GM21447 (cell line): ENCODE results near the gene OBSL1.

ENCODE experiments used
- ATAC-seq: cut with Tn5 transposase; IDR thresholded peaks from one replicate; pipeline ENCODE4 v1.9.1; 2021; ENCODE audit not compliant: unreplicated experiment

Gene OBSL1

DNA sequence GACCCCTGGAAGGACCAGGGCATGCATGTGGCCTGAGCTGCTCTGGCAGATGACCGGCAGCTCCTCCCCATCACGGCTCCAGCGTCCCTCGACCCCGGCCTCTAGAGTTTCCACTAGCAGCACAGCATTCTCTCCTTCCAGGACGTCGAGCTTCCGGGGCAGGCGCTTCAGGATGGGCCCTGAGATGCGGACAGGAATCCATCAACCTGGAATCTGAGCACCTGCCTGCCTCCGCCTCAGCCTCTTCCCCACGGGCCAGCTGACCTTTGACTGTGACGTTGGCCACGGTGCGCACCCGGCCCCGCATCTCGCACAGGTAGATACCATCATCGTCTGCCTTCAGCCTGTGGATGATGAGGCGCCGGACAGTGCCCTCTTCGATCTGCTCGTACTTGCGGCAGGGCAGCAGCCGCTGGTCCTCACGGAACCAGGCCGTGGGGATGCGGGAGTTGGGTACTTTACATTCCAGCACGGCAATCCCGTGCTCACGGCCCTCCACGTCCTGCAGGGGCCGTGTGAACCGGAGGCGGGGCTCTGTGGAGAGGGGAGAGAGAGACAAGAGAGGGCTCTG is 3.5 kb downstream of the OBSL1 start:
- ATAC-seq, result no peak

DNA sequence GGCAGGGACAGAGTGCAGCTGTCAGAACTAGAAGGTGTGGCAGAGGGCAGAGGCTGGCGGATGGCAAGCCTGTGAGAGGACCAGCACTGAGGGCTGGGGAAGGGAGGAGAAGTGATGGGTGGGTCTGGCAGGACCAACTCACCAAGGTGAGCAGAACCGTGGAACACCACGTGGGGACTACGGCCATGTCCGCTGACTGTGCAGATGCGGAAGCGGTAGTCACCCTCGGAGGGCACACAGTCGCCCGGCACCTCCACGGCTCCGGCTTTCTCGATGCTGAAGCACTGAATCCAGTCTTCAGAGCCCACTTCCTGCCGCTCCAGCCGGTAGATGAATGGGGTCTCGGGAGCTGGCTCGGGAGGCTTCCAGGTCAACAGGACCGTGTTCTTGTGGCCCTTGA is 4.2 kb downstream of the OBSL1 start:
- no peak for ATAC-seq

DNA sequence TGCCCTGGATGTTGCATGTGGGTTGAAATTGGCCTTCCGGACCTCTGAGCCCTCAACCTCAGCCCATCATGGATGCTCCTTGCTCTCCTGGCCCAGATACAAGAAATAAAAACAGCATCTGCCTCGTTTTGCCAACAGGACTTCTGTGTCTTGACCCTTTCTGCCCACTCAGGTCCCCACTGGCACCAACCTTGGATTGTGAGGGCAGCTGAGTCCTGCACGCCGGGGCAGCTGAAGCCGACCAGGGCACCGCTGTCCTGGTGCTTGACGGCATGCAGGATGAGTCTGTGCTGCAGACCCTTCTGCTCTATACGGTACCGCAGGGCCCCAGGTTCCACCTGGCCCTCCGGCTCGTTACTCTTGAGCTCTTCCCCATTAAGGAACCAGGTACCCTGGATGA is 4.7 kb downstream of the OBSL1 start:
- ATAC-seq, result no peak

DNA sequence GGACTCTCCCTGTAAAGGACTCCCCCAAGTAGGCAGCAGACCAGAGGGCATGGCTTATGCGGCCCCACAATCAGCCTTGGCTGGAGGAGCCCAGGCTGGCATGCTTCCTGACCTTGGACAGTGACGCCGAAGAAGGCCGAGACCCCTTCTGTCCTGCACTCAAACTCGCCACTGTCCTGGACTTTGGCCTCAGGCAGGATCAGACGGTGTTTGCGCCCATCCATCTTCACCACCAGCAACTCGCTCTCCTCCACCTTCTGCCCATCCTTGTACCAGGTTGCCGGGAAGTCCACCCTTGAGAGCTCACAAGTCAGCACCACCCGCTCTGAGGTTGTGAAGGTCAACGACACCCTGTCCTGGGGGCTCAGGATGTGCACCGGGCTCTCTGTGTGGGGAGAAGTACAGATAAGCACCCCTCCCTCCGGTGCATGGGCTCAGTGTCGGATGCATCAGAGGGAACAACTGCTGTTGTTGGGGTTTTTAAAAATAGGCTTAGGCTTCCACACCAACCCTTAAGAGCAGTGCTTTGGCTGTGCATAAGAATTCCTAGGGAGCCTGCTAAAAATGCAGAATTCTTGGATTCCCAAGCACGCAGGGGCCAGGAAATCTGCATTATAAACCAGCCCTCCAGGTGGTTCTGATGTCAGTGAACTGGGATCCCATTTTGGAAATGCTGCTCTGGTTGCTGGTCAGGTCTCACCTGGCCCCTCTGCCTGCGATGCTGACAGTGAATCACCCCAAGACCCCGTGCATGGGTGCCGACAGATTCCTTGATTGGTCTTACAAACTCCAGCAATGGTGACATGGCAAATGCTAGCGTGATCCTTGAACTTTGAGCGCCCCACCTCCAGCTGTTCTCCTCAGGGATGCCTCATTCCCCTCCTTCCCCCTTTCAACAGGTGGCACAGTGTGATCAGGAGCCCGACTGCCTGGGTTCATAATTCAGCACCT is 5.9 kb downstream of the OBSL1 start:
- no peak for ATAC-seq

DNA sequence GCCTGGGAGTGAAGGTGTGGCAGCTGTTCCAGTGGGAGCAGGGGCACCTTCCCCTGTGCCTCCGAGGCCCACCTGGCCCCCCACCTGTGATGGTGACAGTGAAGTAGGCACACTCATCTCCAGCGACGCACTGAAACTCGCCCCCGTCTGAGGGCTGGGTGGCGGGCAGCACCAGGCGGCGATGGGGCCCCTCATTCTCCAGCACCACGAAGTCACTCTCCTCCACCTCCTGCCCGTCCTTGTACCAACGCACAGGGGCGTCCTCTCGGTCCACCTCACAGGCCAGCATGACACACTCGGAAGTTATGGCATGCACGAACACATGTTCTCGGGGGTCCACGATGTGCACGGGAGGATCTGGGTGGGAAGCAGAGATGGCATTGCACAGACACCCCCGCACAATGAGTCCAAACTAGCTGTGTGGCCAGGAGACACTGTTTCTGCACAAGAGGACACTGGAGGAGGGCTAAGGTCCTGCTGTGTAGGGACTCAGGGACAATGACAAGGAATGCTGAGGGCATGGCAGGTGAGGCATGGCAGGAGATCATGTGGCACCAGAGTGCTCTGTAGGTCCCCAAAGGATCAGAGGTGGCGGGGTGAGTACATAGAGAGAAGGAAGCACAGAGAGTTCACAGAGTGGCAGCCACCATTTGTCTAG is 7.9 kb downstream of the OBSL1 start:
- no peak for ATAC-seq

DNA sequence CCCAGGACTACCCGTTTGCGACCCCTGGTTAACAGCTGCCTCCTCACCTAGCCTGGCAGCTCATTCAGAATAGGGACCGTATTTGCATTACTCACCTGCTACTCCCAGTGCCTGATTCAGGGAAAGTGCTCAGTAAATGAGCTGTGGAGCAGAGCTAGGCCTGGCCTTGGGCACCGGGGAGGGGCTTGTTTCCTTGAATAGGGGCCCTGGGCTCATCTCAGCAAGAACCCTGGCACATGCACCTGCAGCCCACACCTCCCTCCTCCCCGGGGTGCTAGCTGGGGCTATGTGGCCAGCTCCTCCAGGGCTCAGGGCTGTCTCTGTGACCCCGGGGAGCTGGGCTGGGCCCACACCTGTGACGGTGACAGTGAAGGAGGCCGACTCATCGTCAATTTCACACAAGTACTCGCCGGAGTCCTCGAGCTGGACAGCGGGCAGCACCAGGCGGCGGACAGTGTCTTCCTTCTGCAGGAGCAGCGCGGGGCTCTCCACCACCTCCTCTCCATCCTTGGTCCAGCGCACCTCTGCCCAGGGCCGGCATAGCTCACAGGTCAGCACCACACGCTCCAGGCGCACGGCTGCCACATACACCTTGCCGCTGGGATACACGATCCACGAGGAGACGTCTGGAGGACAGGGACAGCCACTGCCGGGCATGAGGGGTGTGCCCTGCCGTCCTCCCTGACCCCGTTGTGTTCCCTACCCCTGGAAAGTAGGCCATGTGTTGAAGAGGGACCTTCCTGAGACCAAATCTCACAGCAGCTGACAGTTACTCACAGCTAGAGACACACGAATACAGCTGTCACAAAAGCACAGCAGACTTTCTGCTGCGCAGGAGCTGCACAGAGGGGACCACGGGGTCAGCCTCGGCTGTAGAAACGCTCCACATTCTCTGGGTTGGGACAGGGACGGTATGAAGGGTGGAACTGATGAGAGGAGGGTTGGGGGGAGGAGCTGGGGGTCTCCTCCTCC is 9.0 kb downstream of the OBSL1 start:
- ATAC-seq, result no peak

DNA sequence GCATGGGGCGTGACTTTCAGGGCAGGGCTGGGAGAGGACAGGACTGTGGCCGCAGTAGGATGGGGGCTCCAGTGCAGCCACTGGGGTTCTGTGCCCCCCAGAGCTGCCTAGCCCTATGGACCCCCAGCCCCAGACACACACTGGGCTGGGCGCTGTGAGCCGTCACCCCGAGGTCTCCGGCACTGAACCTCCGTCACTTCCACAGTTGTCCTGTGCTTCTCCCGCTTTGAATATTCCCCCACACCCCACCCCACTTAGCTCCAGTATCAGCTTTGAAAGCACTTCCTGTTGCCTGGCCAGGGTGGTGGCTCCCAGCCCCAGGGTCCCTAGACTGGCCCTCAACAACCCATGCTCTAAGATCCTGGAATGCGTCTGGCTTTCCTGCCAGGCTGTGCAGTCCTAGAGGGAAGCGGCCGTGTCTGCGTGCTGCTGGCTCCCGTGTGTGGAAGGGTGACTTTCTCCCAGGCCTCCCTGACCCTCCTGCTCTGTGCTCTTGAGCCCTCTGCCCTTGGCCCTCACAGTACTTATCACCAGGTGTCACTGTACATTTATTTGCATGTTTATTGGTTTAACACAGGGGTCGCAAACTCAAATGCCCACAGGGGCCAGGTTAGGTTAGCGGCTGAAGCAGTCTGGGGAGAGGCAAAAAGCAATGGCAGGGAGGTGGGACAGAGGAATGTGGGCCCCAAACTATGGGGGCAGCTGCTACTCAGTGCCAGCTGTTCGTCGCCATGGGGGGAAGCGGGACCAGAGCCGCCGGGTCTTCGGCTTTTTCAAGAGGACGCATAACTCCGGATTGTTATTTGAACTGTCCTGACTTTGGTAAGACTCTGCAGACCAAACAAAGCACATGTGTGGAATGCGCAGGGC is 9.9 kb downstream of the OBSL1 start:
- no peak for ATAC-seq

DNA sequence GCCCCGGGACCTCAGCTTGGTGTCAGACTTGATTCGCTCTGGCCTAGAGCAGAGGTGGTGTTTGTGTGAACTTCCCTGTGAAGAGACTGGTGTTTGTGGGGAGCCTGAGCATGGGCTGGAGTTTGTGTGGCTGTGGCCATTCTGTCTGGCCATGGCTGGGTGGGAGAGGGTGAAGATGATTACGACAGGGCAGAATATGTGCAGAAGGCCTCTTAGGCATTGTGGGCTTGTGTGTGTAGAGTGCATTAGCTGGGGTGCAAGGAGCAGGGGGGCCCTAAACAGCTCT is 10.5 kb downstream of the OBSL1 start:
- no peak for ATAC-seq

DNA sequence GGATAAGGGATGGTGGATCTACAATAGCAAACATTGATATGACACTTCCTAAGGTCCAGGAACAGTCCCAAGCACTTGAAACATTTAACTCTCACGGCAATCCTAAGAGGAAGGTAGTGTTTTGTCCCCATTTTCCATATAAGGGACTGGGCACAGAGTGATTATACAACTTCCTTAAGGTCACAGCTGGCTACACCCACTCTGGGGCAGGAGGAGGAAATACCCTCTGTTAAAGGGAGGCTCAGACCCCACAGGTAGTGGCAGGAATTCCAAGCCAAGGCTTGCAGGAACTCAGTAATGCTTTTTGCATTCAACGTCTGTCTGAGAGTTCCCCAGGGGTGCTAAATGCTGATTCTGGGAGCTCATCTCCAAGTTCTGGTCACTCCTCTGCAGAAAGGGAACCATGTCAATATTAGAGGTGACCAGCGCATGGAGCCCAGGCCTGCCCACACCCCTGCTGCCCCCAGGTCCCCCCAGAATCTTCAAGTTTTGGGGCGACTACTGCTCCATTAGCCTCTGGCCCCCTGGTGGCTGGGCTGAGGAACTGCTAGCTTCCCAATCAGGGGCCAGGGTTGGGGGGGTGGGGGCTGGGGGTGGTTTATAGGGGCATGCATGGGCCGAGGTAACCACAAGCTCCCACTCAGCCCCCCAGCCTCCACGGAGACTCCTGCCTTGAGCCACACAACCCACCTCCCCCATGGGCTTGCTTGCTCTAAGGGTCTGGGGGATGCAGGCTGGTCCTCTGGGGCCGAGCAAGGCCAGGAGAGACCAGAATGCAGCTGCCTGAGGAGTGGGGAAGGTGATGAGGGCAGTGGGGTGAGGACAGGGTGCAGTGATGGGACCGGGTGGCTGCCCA is 11.1 kb downstream of the OBSL1 start:
- no peak for ATAC-seq

DNA sequence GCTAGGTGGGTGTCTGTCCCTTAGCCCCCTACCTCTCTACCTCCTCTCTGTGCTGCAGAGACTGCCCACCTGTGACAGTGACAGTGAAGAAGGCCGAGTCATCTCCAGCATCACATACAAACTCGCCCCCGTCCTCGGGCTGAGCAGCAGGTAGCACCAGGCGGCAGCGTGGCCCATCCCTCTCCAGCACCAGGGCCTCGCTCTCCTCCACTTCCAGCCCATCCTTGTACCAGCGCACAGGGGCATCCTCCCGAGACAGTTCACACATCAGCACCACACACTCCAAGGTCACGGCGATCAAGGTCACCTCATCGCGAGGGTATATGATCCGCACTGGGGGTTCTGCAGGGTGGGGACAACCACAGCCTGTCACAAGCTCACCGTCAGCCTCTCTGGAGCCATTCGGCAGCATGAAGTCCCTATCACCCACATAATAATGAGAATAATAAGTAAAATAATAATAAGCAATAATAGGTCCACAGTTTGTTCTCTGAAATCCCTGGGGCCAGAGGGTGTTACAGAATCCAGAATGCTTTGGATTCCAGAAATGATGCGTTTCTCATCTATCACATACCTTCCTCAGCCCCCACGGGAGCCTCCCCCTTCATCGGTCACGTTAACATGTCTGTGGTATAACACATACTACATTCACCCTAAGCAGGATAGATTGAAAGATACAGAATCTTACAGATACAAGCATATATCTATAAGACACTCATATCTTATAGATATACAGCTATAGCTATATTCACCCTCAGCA is 12.0 kb downstream of the OBSL1 start:
- ATAC-seq, result no peak

DNA sequence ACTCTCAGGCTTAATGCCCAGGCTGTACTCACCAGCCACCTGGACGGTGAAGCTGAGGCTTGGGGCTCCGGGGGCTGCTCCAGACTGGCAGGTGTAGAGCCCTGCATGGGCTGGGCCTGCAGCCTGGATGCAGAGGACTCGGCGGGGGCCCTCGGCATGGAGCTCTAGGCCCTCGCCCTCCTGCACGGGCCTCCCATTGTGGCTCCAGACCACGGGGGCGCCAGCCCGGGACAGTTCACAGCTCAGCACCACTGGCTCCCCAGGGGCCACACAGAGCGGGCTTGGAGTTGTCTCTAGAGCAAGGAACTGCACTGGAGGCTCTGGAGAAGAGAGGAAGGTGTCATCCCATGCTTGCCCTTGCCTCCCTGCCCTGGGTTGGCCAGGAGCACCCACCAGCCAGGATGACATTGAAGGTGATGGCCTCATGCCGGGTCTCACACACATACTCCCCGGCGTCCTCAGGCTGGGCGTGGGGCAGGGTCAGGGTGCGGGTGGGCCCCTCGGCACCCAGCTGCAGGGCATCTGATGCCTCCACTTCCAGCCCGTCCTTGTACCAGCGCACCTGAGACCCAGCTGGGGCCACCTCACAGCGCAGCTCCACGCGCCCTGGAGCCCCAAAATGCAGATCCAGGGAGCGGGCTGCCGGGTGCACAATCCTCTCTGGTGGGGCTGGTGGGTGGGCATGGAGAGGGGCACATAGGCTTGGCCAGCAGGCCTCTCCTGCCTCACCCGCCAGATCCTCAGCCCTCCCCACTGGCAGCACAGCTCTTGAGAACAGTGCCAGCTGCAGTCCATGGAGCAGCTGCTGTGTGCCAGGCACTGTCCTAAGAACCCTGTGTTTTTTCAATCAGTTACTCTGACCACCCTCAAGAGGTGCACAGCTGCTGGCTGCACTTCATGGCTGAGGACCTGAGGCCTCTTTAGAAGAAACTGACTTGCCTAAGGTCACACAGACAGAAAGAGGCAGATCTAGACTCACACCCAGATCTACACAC is 13.3 kb downstream of the OBSL1 start:
- no peak for ATAC-seq

DNA sequence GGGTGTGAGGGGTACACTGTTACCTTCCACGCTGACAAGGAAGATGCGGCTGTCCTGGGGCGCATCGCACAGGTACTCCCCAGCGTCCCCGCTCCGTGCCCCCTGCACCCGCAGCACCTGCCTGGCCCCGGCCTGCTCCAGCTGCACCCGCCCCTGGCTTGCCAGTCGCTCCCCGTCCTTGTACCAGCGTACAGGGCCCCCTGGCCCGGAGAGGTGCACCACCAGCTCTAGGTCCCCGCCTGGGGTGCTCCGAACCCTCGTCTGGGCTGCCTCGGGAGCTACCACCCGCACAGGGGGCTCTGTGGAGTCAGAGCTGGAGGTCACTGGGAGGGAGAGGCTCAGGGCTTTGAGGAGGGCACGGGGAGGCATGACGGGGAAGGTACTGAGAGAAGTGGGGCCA is 14.0 kb downstream of the OBSL1 start:
- ATAC-seq, result no peak

DNA sequence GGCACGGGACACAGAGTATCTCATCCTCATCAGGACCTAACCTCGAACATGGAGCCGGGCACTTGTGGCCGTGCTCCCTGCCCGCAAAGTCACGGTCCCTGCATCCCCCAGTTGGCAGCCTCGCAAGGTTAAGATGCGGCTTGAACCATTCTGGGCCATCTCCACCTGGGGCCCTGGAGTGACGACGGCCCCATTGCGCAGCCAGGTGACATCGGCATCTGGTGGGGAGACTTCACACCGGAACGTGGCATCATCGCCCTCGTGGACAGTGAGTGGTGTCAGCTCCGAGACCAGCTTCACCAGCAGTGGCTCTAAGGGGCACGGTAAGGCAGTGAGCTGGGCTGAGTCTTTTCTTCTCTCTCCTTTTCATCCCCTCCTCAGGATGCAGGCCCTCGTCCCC is 14.9 kb downstream of the OBSL1 start:
- ATAC-seq, result no peak

DNA sequence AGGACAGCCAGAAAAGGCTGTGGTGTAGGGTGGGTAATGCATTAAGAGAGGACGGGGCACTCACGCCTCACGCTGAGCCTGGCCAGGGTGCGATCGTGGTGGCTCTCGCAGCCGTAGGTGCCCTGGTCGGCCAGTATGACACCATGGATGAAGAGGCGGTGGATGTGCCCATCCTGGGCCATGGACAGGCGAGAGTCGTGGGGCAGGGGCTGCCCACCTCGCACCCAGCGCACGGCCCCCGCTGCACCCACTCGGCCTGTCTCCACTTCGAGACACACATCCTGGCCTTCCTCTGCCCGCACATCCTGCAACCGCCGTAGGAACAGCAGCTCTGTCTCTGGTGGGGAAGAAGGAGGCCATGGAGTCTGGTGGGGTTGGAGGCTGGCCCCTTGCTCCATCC is 15.4 kb downstream of the OBSL1 start:
- ATAC-seq, result no peak

DNA sequence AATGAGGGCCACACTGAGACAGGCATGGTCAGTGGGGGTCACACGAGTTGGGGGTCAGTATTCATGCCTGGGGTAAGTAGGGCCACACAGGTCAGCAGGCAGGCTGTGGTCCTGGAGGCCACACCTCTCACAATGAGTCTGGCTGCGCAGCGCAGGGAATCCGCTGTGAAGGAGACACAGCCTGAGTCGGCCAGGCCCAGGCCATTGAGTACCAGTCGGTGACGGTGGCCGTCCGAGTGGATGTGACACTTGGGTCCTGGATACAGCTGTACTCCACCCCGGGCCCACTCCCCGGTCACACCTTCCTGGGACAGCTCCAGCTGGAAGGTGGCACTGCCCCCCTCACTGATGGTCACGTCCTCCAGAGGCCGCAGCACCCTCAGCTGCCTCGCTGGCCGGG is 17.0 kb downstream of the OBSL1 start:
- no peak for ATAC-seq

DNA sequence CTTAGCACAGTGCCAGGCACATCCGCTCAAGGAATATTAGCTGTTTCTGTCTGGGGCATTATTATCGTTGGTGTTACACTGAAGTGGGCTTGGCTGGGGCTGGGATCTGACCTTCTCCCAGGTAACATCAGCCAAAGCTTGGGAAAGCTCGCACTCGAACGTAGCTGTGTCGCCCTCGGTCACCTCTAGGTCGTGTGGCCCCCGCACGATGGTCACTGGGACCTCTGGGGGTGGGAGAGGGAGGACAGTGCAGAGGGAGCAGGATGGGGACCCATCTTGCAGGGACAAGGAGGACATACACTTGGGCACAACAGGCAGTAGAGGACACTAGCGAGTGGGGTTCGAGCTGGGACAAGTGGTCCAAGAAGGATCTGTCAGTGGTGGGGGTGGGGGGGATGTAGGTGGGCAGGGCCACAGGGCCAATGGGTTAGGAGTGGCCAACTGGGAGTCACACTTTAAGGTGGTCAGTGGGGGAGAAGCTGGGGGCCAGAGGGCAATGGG is 17.8 kb downstream of the OBSL1 start:
- no peak for ATAC-seq

DNA sequence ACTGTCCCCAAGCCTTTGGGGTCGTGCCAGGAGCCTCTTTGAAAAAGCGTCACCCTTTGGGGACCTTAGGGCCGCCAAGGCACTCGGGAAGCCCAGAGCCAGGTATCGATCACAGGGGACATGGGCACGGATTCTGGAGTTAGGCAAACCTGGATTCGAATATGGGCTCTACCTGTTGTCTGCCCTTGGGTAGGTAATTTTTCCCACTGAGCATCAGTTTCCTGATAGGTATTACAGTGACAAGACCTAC is 18.2 kb downstream of the OBSL1 start:
- no peak for ATAC-seq
